Ascending aorta (tissue), 2 donors: ENCODE measurements around the gene ZBTB7C. TPM values are rescaled to one million over a fixed set of nuclear protein-coding genes. Genes with fewer than 3 reads are reported as not detected.

Source experiments
- DNase-seq, 2 donors: peaks; one replicate each; pipeline ENCODE4 v3.0.0-alpha.2; 2019; ENCODE audit warnings: low spot score in 2 of 2
- H3K27ac ChIP-seq, 2 donors: fragments of 200-600 bp; sonication (generic); one replicate each; pipeline ENCODE4 v1.5.1; 2016 to 2017; ENCODE audit warnings: mild to moderate bottlenecking in 1 of 2
- H3K27me3 ChIP-seq: fragments of 200-600 bp; sonication (generic); one replicate; pipeline ENCODE4 v1.5.1; 2017
- H3K36me3 ChIP-seq, 2 donors: fragments of 200-600 bp; sonication (generic); one replicate each; pipeline ENCODE4 v1.5.1; 2016
- H3K4me1 ChIP-seq, 2 donors: fragments of 200-600 bp; sonication (generic); one replicate each; pipeline ENCODE4 v1.5.1; 2016 to 2017; ENCODE audit warnings: mild to moderate bottlenecking in 1 of 2
- H3K4me3 ChIP-seq, 2 donors: fragments of 200-600 bp; sonication (generic); one replicate each; pipeline ENCODE4 v1.5.1; 2016 to 2017; ENCODE audit warnings: mild to moderate bottlenecking in 1 of 2
- H3K9me3 ChIP-seq, 2 donors: fragments of 200-600 bp; sonication (generic); one replicate each; pipeline ENCODE4 v1.5.1; 2016
- intact Hi-C: fragments of 100-400 bp; cut with DNase I; formaldehyde crosslinking; loops from one replicate; pipeline ENCODE4 v1.15.1; 2023
- total RNA-seq: library from RNA; depleted of rRNA; stranded (reverse); fragments of >200 nt; gene quantifications from one replicate; pipeline ENCODE4 v1.1.0, GENCODE V29; 2016
- TF ChIP-seq, protein P1 (sequence below), 3 experiments: fragments of 200-600 bp in 2 of 3; fragments of 450-650 bp in 1 of 3; sonication (generic) in 2 of 3; IDR thresholded peaks; one replicate each; pipeline ENCODE4 v1.5.1; 2016 to 2019; ENCODE audit warnings: antibody characterized with exemption in 3 of 3, mild to moderate bottlenecking in 1 of 3, moderate library complexity in 1 of 3

ZBTB7C gene
- total RNA-seq, 1 donor from 2014 or later, result 8.1 TPM

DNA sequence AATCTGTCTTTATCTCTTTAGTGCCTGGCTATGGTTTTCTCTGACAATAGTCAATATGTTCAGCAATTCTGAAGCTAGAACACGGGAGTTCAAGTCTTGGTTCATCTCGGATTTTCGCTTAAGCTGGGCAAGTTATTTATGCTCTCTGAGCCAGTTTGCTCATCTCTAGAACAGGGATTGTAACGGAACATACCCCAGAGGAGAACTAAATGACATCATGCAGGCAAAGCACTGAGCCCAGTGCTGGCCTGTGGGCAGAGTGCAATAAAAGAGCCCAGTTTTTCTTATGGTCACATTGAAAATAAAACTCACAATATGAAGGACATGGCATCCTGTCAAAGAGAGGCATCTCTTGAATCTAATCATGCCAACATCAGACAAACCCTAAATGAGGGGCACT lies 143.9 kb downstream of the ZBTB7C start:
- H3K9me3 ChIP-seq, result no peaks in the 10 kb centered on the region
- no peak overlapping the region for H3K4me3 ChIP-seq
- no peaks in the 10 kb centered on the region for H3K36me3 ChIP-seq
- no peak for DNase-seq
- H3K4me1 ChIP-seq, result no peaks in the 10 kb centered on the region
- intact Hi-C loops, result no loop called here
- TF ChIP-seq, protein P1, sequence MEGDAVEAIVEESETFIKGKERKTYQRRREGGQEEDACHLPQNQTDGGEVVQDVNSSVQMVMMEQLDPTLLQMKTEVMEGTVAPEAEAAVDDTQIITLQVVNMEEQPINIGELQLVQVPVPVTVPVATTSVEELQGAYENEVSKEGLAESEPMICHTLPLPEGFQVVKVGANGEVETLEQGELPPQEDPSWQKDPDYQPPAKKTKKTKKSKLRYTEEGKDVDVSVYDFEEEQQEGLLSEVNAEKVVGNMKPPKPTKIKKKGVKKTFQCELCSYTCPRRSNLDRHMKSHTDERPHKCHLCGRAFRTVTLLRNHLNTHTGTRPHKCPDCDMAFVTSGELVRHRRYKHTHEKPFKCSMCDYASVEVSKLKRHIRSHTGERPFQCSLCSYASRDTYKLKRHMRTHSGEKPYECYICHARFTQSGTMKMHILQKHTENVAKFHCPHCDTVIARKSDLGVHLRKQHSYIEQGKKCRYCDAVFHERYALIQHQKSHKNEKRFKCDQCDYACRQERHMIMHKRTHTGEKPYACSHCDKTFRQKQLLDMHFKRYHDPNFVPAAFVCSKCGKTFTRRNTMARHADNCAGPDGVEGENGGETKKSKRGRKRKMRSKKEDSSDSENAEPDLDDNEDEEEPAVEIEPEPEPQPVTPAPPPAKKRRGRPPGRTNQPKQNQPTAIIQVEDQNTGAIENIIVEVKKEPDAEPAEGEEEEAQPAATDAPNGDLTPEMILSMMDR (IDR thresholded peaks at IDR 0.05), result no peak
- H3K27ac ChIP-seq, result no peak overlapping the region
- H3K27me3 ChIP-seq, result no peaks in the 10 kb centered on the region

DNA sequence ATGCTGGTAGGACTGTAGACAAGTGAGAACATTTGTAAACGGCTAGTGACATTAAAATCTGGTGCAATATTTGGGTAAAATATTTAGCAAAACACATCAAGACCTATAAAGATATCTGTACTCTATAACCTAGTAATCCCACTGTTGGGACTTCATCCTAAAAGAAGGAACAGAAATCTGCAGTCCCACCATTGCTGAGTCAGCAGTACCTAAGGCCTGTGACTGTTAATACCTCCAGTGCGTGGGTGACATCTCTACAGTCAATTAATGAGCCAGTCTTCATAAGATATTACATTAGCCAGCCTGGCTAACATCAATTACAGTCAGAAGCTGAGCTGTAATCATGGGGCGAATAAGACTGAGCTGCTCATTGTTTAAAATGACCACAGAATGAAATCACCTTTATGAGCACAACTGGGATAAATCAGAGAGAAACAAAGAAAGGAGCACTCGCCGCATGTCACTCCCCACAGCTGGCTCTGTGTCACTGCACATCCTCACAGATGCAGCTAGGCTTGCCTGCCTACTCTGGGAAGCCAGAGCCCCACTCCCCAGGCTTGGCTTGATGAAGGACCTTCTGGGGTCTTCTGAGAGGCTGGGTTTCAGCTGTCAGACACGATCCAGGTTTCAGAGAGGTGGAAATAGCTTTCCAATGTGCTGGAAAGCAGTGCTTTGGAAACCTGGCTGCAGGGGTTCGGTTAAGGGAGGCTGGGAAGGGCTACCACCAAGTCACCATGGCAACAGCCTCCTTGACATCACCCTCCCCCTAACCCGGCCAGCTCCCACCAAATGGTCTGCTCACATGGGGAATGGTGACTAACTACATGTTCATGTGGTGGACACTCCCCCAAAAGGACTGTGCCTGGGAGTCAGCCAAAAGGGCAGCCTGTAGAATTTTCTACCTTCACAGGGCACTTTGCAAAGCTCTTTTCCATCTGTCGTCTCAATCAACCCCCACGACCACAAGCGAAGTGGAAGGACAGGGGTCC lies 145.0 kb downstream of the ZBTB7C start:
- Histone ChIP-seq H3K27ac (no peak overlapping the region), H3K4me3 (no peak overlapping the region), H3K4me1 (no peaks in the 10 kb centered on the region), H3K27me3 (no peaks in the 10 kb centered on the region), H3K36me3 (no peaks in the 10 kb centered on the region), H3K9me3 (no peaks in the 10 kb centered on the region)
- intact Hi-C loops, result no loop called here
- DNase-seq, result no peak
- TF ChIP-seq, protein P1 (IDR thresholded peaks at IDR 0.05), result no peak

DNA sequence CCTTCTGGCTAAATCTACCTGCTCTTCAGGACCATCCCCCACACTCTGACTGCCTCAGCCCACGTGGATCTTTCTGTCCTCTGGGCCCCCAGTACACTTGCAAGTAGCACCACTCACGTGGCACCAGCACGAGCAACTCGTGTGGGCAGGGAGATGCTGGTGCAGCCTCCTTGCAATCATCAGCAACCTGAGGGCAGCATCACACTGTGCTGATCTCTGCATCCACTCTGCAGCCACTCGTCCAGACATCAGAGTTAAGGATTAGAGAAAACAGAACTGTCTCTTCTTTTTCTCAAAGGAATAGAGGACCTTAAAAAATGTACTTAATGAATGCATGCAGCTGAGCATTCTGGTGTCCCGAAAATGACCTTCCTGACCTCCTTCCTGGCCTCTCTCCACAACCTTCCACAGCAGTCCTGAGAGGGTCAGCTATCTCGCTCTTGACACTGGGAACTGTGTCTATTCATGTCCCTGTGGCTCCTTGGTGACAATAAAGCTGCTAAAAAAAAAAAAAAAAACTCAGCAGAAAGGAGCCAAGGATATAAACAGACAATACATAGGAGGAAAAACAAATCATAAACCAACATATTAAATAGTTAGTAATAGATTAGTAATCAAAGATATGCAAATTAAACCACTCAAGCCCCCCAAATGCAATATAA lies 145.9 kb downstream of the ZBTB7C start:
- Histone ChIP-seq H3K27ac (no peak overlapping the region), H3K27me3 (no peaks in the 10 kb centered on the region), H3K36me3 (no peaks in the 10 kb centered on the region), H3K4me3 (no peak overlapping the region), H3K9me3 (no peaks in the 10 kb centered on the region), H3K4me1 (no peaks in the 10 kb centered on the region)
- DNase-seq, result no peak
- intact Hi-C loops, result no loop called here
- TF ChIP-seq, protein P1 (IDR thresholded peaks at IDR 0.05), result no peak

DNA sequence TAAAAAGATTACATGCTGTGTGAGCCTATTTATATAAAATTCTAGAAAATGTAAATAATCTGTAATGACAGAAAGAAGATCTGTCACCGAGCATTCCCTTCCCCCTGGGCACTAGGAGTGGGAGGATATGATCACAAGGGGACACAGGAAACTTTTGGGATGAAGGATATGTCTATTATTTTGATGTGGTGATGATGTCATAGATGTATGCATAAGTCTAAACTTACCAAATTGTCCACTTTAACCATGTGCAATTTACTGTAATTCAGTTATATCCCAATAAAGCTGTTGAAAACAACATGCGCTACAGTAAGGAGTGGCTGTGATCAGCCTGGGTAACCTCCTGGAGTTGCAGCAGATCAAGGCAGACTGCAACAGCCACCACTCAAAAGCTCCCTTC lies 148.9 kb downstream of the ZBTB7C start:
- DNase-seq, result no peak
- H3K9me3 ChIP-seq, result peaks cover 5 to 8% of the 10 kb centered on the region in 2 donors
- H3K36me3 ChIP-seq, result no peaks in the 10 kb centered on the region
- H3K4me1 ChIP-seq, result no peaks in the 10 kb centered on the region
- no peak overlapping the region for H3K27ac ChIP-seq
- H3K4me3 ChIP-seq, result no peak overlapping the region
- TF ChIP-seq, protein P1 (IDR thresholded peaks at IDR 0.05), result no peak
- H3K27me3 ChIP-seq, result no peaks in the 10 kb centered on the region
- intact Hi-C loops, result no loop called here

DNA sequence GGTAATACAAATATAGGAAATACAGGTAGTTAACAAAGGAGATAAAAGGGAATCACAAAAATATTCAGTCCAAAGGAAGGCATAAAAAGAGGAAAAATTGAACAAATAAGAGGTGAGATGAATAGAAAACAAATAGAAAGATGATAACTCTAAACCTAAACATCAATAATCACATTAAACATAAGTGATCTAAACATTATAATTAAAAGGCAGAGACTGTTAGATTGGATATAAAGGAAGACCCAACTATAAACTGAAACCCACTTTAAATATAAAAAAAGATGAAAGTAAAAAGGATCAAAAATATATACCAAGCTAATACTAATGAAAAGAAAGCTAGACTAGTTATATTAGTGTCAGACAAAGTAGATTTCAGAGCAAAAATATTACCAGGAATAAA lies 152.3 kb downstream of the ZBTB7C start:
- no peak for DNase-seq
- no peak overlapping the region for H3K4me3 ChIP-seq
- TF ChIP-seq, protein P1 (IDR thresholded peaks at IDR 0.05), result no peak
- H3K4me1 ChIP-seq, result no peaks in the 10 kb centered on the region
- peaks cover 5 to 8% of the 10 kb centered on the region in 2 donors for H3K9me3 ChIP-seq
- H3K36me3 ChIP-seq, result no peaks in the 10 kb centered on the region
- no peaks in the 10 kb centered on the region for H3K27me3 ChIP-seq
- no peak overlapping the region for H3K27ac ChIP-seq
- intact Hi-C loops, result no loop called here
